ENCODE measurements around the gene ARHGAP22.

- no peak for TF ChIP-seq CTCF (IDR thresholded peaks at IDR 0.05)
- no peak for TF ChIP-seq POLR2A (IDR thresholded peaks at IDR 0.05)
- TF ChIP-seq EP300 (IDR thresholded peaks at IDR 0.05) = no peak
Measured at GRCh38 chr10:48611133-48611532, 6.3 kb upstream of the ARHGAP22 start.

Data from upper lobe of left lung (tissue), 4 donors.